Brain microvascular endothelial cell (primary cell): Measurements from ENCODE around the gene NT5C1B.

Experiments used
- DNase-seq: peaks from one replicate; pipeline ENCODE4 v3.0.0-alpha.2; 2020
- H3K27ac ChIP-seq: fragments of 250-450 bp; sonication (Bioruptor Pico); 2 replicates; pipeline ENCODE4 v1.5.1; 2020; ENCODE audit warnings: mild to moderate bottlenecking, moderate library complexity
- H3K27me3 ChIP-seq: fragments of 250-450 bp; sonication (Bioruptor Pico); replicated peaks from 2 replicates; pipeline ENCODE4 v1.5.1; 2020; ENCODE audit warnings: mild to moderate bottlenecking
- H3K36me3 ChIP-seq: fragments of 250-450 bp; sonication (Bioruptor Pico); replicated peaks from 2 replicates; pipeline ENCODE4 v1.5.1; 2020; ENCODE audit warnings: mild to moderate bottlenecking
- H3K4me3 ChIP-seq: 2 replicates; pipeline ENCODE4 v1.5.1; 2011; ENCODE audit warnings: low read depth, mild to moderate bottlenecking, control low read depth, low read length, moderate library complexity
- in situ Hi-C: cut with HindIII; loops from 2 replicates; pipeline ENCODE4 v1.10.0; 2017; ENCODE audit warnings: low sequenced_read_pairs, low pct_ligation_motif_present
- TF ChIP-seq, protein P1 (sequence below): IDR thresholded peaks from 2 replicates; pipeline ENCODE4 v1.5.1; 2011; ENCODE audit warnings: low read depth, mild to moderate bottlenecking, moderate library complexity, low read length, control low read depth, inconsistent platforms; ENCODE audit errors: missing control alignments

Gene NT5C1B

DNA sequence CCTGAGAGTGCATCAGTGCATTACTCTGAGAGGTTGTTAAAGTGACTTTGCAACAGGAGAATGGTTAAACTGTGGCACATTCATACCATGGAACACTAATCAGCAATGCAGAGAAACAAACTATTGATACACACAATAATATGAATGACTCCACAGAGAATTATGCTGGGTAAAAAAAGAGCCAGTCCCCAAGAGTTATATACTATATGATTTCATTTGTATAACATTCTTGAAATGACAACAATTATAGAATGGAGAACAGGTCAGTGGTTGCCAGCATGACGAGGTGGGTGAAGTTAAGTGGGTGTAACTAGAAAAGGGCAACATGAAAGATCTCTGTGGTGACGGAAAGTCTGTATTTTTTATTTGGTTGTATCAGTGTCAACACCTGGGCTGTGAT lies 3.0 kb upstream of the NT5C1B start:
- Histone ChIP-seq H3K4me3 (no peak overlapping the region), H3K36me3 (no peaks in the 10 kb centered on the region), H3K27me3 (no peaks in the 10 kb centered on the region), H3K27ac (no peak overlapping the region)
- no peak for DNase-seq
- TF ChIP-seq, protein P1, sequence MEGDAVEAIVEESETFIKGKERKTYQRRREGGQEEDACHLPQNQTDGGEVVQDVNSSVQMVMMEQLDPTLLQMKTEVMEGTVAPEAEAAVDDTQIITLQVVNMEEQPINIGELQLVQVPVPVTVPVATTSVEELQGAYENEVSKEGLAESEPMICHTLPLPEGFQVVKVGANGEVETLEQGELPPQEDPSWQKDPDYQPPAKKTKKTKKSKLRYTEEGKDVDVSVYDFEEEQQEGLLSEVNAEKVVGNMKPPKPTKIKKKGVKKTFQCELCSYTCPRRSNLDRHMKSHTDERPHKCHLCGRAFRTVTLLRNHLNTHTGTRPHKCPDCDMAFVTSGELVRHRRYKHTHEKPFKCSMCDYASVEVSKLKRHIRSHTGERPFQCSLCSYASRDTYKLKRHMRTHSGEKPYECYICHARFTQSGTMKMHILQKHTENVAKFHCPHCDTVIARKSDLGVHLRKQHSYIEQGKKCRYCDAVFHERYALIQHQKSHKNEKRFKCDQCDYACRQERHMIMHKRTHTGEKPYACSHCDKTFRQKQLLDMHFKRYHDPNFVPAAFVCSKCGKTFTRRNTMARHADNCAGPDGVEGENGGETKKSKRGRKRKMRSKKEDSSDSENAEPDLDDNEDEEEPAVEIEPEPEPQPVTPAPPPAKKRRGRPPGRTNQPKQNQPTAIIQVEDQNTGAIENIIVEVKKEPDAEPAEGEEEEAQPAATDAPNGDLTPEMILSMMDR = no peak
- in situ Hi-C loops = no loop called here

DNA sequence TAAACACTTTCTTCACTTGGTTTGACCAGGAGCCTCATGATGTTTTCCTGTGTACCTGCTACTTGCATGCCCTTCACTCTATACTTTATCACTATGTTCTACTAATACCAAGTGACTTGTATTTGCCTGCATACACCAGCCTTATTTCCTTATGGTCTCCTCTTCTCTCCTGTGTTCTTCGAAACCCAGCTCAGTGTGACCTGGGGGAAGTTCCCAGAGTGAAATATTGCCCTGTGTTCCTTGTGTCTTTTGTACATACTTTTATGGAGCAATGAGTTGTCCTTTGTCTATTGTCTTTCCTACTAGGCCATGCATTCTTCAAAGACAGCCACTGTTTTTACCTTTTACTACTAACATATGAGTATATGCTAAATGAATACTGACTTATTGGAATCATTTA lies 567 bp downstream of the NT5C1B start:
- Histone ChIP-seq H3K27ac (no peak overlapping the region), H3K4me3 (no peak overlapping the region), H3K36me3 (no peaks in the 10 kb centered on the region), H3K27me3 (no peaks in the 10 kb centered on the region)
- TF ChIP-seq, protein P1 = no peak
- in situ Hi-C loops = no loop called here
- DNase-seq = no peak

DNA sequence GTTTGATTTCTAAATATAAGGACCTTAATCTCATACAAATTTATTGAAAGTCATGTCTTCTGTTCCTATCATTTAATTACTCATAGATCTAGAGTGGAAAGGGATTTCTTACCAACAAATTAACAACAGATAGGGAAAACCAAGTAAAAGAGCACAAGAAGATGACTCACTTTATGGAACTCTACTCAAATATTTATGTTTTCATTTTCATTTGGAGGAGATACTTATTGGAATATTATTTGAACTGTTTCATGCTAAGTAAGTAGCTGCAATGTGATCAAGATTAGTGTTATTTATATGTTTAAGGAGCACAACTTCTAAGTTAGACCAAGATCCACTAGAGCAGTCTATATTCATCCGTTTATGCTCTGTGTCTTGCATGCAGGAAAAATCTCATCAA lies 1.3 kb downstream of the NT5C1B start:
- no peak overlapping the region for H3K27ac ChIP-seq
- in situ Hi-C loops = no loop called here
- no peak for DNase-seq
- H3K4me3 ChIP-seq = no peak overlapping the region
- H3K36me3 ChIP-seq = no peaks in the 10 kb centered on the region
- no peaks in the 10 kb centered on the region for H3K27me3 ChIP-seq
- TF ChIP-seq, protein P1 = no peak

DNA sequence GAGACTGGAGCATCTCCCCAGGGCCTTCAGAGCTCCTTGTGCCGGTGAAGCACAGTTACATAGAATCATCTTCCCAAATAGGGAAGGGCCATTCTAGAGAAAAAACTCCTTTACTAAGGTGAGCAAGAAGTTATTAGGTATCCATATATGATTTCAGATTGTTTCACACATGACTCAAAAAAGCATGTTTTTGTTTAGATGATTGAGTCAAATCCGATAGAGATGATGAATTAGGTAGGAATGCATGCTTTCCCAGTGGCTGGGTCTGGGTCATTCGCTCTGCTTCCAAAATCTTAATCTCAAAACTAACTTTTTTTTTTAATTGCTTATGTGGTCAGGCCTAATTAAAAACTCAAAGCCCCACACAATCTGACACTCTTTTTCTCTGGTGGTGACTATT lies 3.8 kb downstream of the NT5C1B start:
- no peaks in the 10 kb centered on the region for H3K36me3 ChIP-seq

DNA sequence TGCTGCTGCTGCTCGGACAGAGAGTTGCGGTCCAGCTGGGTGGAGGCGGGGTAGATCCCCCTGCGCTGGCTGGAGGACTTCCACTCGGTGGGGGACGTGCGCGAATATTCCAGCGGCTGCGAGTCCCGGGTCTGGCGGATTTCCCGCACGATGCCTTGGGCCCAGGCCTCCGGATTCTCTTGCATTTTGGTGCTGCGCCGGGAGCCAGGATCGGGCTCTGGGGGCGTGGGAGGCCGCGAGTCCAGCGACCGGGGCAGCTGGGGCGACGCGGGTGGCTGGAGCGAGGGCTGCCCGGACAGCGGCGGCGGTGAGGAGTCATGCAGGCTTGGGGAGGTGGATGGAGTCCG lies 4.8 kb downstream of the NT5C1B start:
- Histone ChIP-seq H3K4me3 (no peak overlapping the region), H3K27ac (no peak overlapping the region), H3K36me3 (no peaks in the 10 kb centered on the region), H3K27me3 (no peaks in the 10 kb centered on the region)
- in situ Hi-C loops = no loop called here
- DNase-seq = no peak
- TF ChIP-seq, protein P1 = no peak

More for the DNA sequence above, 3.8 kb downstream of the NT5C1B start:
- no peak overlapping the region for H3K4me3 ChIP-seq
- TF ChIP-seq, protein P1 = no peak
- in situ Hi-C loops = no loop called here
- DNase-seq = no peak
- no peaks in the 10 kb centered on the region for H3K27me3 ChIP-seq
- H3K27ac ChIP-seq = no peak overlapping the region

DNA sequence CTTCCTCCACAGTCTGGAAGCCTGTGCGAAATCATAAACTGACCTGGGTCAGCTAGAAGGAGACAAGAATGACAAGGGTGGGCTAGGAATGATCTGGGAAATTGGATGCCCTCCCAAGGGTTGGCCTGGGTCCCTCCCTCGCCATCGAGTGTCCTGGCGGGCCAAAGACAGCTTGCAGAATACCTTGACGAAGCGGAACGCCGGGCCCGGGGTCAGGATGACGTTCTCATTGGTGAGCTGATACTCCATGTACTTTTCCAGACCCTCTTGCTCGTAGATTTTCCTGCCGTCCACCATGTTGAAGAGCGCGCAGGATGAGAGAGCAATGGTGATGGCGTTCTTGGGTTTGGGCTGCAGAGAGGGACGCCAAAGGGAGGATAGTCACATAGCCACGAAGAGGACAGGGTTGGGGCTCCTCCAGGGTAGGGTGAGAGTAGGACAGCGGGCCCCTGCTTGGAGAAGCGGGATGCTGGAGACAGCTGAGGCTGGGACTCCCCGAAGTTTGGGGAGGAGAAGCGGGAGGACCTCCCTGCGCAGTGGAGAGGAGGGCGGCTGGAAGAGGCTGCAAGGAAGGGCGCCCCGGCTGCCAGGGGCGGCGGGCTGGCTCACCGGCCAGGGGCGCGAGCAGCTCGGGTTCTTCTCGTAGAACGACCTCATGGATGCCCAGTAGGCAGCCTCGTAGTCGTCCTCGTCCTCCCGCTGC lies 5.3 kb downstream of the NT5C1B start:
- no peaks in the 10 kb centered on the region for H3K27me3 ChIP-seq
- in situ Hi-C loops = no loop called here
- TF ChIP-seq, protein P1 = no peak

More for the DNA sequence above, 5.3 kb downstream of the NT5C1B start:
- no peak for DNase-seq
- Histone ChIP-seq H3K27ac (no peak overlapping the region), H3K36me3 (no peaks in the 10 kb centered on the region), H3K4me3 (no peak overlapping the region)
